A673 (cell line): Measurements from ENCODE around the gene ZNF480.

Experiments
- CTCF ChIP-seq: fragments of 300-800, 200-600 bp; sonication (generic); conservative IDR thresholded peaks from 2 replicates; pipeline ENCODE4 v1.5.1; 2017; ENCODE audit warnings: low read depth, mild to moderate bottlenecking, antibody characterized with exemption, low read length, moderate library complexity, mixed read lengths
- EZH2 ChIP-seq: fragments of 200-600 bp; sonication (generic); IDR thresholded peaks from 2 replicates; pipeline ENCODE4 v1.6.1; 2017; ENCODE audit warnings: borderline replicate concordance, low read depth, mild to moderate bottlenecking, mixed read lengths, antibody characterized with exemption, low read length; ENCODE audit not compliant: poor library complexity, severe bottlenecking

- TF ChIP-seq CTCF (no peak), EZH2 (no peak)
Observed at GRCh38 chr19:52286256-52286655, 10.7 kb upstream of the ZNF480 start.
